ENCODE results near the gene EFHD1.

Gene EFHD1

DNA sequence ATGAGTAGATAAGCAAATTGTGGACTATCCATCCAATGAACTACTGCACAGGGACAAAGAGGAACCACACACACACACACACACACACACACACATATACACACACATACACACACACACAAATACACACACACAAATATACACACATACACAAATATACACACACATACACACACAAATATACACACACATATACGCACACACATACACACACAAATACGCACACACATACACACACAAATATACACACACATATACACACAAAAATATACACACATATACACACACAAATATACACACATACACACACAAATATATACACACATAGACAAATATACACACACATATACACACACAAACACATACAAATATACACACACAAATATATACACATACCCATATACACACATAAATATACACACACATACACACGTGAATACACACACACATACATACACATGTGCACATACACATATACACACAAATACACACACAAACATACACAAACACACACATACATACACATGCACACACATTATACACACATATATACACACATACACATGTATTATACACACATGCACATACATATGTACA, 19.8 kb upstream of the EFHD1 start:
- H3K4me3 ChIP-seq (ENCODE audit: low read length) = no peak overlapping the region
- no peaks in the 10 kb centered on the region for H3K36me3 ChIP-seq (ENCODE audit: control insufficient read depth, low read length)
- H4K20me1 ChIP-seq (ENCODE audit: control insufficient read depth, insufficient read depth, low read depth, low read length) = no peaks in the 10 kb centered on the region
- TF ChIP-seq EZH2phosphoT487 (IDR thresholded peaks at IDR 0.05; ENCODE audit: borderline replicate concordance, low read length) = no peak
- TF ChIP-seq, protein P1, sequence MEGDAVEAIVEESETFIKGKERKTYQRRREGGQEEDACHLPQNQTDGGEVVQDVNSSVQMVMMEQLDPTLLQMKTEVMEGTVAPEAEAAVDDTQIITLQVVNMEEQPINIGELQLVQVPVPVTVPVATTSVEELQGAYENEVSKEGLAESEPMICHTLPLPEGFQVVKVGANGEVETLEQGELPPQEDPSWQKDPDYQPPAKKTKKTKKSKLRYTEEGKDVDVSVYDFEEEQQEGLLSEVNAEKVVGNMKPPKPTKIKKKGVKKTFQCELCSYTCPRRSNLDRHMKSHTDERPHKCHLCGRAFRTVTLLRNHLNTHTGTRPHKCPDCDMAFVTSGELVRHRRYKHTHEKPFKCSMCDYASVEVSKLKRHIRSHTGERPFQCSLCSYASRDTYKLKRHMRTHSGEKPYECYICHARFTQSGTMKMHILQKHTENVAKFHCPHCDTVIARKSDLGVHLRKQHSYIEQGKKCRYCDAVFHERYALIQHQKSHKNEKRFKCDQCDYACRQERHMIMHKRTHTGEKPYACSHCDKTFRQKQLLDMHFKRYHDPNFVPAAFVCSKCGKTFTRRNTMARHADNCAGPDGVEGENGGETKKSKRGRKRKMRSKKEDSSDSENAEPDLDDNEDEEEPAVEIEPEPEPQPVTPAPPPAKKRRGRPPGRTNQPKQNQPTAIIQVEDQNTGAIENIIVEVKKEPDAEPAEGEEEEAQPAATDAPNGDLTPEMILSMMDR (IDR thresholded peaks at IDR 0.05; ENCODE audit: low read depth, low read length, poor library complexity, severe bottlenecking) = no peak
- H3K4me2 ChIP-seq (ENCODE audit: low read length) = no peak overlapping the region
- no peaks in the 10 kb centered on the region for H3K9me2 ChIP-seq (replicated peaks; ENCODE audit: control insufficient read depth, low read length)
- no peaks in the 10 kb centered on the region for H3K79me2 ChIP-seq (ENCODE audit: control insufficient read depth, low read length)
- H3K9me3 ChIP-seq (ENCODE audit: control insufficient read depth, insufficient read depth, low read length) = no peaks in the 10 kb centered on the region
- H3K27me3 ChIP-seq (ENCODE audit: control insufficient read depth, low read length) = no peaks in the 10 kb centered on the region
- no peak overlapping the region for H3K27ac ChIP-seq (ENCODE audit: low read depth, low read length)
- no peaks in the 10 kb centered on the region for H3K4me1 ChIP-seq (ENCODE audit: control insufficient read depth, low read length)
- no peaks in the 10 kb centered on the region for H3F3A ChIP-seq (ENCODE audit: control insufficient read depth, insufficient read depth)

DNA sequence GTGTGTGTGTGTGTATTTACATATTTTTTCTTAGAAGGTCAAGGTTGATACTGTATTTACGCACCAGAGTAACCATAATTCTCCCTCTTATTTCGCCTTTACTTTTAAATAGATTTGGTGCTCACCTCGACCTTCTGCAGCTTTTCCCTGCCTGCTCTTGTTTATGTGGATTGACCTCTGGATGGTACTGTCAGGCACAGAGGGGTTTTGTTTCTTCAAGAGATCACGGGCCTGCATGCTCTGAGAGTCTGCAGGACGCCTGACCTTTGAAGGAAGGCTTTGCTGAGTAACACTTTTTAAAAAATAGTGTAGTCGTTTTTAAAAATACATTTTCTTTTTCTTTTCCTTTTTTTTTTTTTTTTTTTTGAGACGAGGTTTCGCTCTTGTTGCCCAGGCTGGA, 18.1 kb upstream of the EFHD1 start:
- Histone ChIP-seq H3K36me3 (ENCODE audit: control insufficient read depth, low read length) (no peaks in the 10 kb centered on the region), H3K79me2 (ENCODE audit: control insufficient read depth, low read length) (no peaks in the 10 kb centered on the region), H3K9me2 (replicated peaks; ENCODE audit: control insufficient read depth, low read length) (no peaks in the 10 kb centered on the region), H3K9me3 (ENCODE audit: control insufficient read depth, insufficient read depth, low read length) (no peaks in the 10 kb centered on the region), H3K4me1 (ENCODE audit: control insufficient read depth, low read length) (no peaks in the 10 kb centered on the region), H4K20me1 (ENCODE audit: control insufficient read depth, insufficient read depth, low read depth, low read length) (no peaks in the 10 kb centered on the region), H3K4me3 (ENCODE audit: low read length) (no peak overlapping the region), H3K27me3 (ENCODE audit: control insufficient read depth, low read length) (no peaks in the 10 kb centered on the region), H3F3A (ENCODE audit: control insufficient read depth, insufficient read depth) (no peaks in the 10 kb centered on the region), H3K27ac (ENCODE audit: low read depth, low read length) (no peak overlapping the region), H3K4me2 (ENCODE audit: low read length) (no peak overlapping the region)
- TF ChIP-seq, protein P1 (IDR thresholded peaks at IDR 0.05; ENCODE audit: low read depth, low read length, poor library complexity, severe bottlenecking) = no peak
- TF ChIP-seq EZH2phosphoT487 (IDR thresholded peaks at IDR 0.05; ENCODE audit: borderline replicate concordance, low read length) = no peak

DNA sequence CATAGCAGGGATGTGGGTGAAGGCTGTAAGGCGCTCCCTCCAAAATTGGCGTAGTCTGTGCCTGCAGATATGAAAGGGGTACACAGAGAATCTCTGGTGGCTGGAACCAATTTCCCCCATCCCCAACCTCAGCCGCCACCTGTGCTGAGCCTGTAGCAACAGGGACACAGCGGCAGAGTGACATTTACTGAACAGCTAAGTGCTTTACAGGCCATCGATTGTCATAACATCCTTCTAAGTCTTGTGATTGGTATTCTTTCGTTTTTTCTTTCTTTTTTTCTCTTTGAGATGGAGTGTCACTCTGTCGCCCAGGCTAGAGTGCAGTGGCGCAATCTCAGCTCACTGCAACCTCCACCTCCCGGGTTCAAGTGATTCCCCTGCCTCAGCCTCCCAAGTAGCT, 12.2 kb upstream of the EFHD1 start:
- Histone ChIP-seq H3K4me3 (ENCODE audit: low read length) (no peak overlapping the region), H3K9me3 (ENCODE audit: control insufficient read depth, insufficient read depth, low read length) (no peaks in the 10 kb centered on the region), H3K79me2 (ENCODE audit: control insufficient read depth, low read length) (no peaks in the 10 kb centered on the region), H4K20me1 (ENCODE audit: control insufficient read depth, insufficient read depth, low read depth, low read length) (no peaks in the 10 kb centered on the region), H3K36me3 (ENCODE audit: control insufficient read depth, low read length) (no peaks in the 10 kb centered on the region), H3K9me2 (replicated peaks; ENCODE audit: control insufficient read depth, low read length) (no peaks in the 10 kb centered on the region), H3K27ac (ENCODE audit: low read depth, low read length) (no peak overlapping the region), H3K4me1 (ENCODE audit: control insufficient read depth, low read length) (no peaks in the 10 kb centered on the region), H3K27me3 (ENCODE audit: control insufficient read depth, low read length) (peaks cover 23% of the 10 kb centered on the region), H3K4me2 (ENCODE audit: low read length) (no peak overlapping the region), H3F3A (ENCODE audit: control insufficient read depth, insufficient read depth) (no peaks in the 10 kb centered on the region)
- no peak for TF ChIP-seq EZH2phosphoT487 (IDR thresholded peaks at IDR 0.05; ENCODE audit: borderline replicate concordance, low read length)
- TF ChIP-seq, protein P1 (IDR thresholded peaks at IDR 0.05; ENCODE audit: low read depth, low read length, poor library complexity, severe bottlenecking) = no peak

All from DOHH2 (cell line).